Right atrium auricular region (tissue), 2 donors: Measurements from ENCODE around the gene STOX1. TPM values are rescaled to one million over a fixed set of nuclear protein-coding genes. Genes with fewer than 3 reads are reported as not detected.

Source experiments
- DNase-seq: peaks from one replicate; pipeline ENCODE4 v3.0.0-alpha.2; 2019; ENCODE audit warnings: low spot score
- H3K27ac ChIP-seq, 2 donors: fragments of 200-600 bp; sonication (generic); 1 replicate in 1 of 2; 2 replicates in 1 of 2; pipeline ENCODE4 v1.5.1; 2016 to 2019
- H3K27me3 ChIP-seq, 2 donors: fragments of 200-600 bp; sonication (generic); one replicate each; pipeline versions ENCODE4 v1.5.1 to v1.6.0; 2017 to 2019
- H3K36me3 ChIP-seq: fragments of 200-600 bp; sonication (generic); one replicate; pipeline ENCODE4 v1.5.1; 2016
- H3K4me1 ChIP-seq, 2 donors: fragments of 200-600 bp; sonication (generic); one replicate each; pipeline versions ENCODE4 v1.5.1 to v1.6.0; 2017 to 2019
- H3K4me3 ChIP-seq, 2 donors: fragments of 200-600 bp; sonication (generic); 1 replicate in 1 of 2; 2 replicates in 1 of 2; pipeline ENCODE4 v1.5.1; 2017 to 2019; ENCODE audit warnings: mild to moderate bottlenecking in 1 of 2, moderate library complexity in 1 of 2
- H3K9me3 ChIP-seq, 2 donors: fragments of 200-600 bp; sonication (generic); one replicate each; pipeline ENCODE4 v1.5.1; 2019
- CTCF ChIP-seq, 2 donors: fragments of 200-600 bp; sonication (generic); IDR thresholded peaks; one replicate each; pipeline ENCODE4 v1.5.1; 2019; ENCODE audit warnings: antibody characterized with exemption in 2 of 2
- total RNA-seq, 2 donors: library from RNA; depleted of rRNA; stranded (reverse); fragments of >200 nt; gene quantifications; one replicate each; pipeline ENCODE4 v1.1.0, GENCODE V29; 2016

STOX1 gene
- total RNA-seq, 2 donors from 2014 or later: 0.26 to 0.47 TPM

GRCh38 chr10:68871105-68871711 is 43.9 kb downstream of the STOX1 start:
- Histone ChIP-seq H3K4me1 (no peaks in the 10 kb centered on the region), H3K4me3 (no peak overlapping the region), H3K9me3 (no peaks in the 10 kb centered on the region), H3K27ac (peak overlapping the region; percentile 1 to 9), H3K36me3 (no peaks in the 10 kb centered on the region), H3K27me3 (no peaks in the 10 kb centered on the region)
- TF ChIP-seq CTCF (IDR thresholded peaks at IDR 0.05): no peak
- no peak for DNase-seq

- Histone ChIP-seq H3K27ac (no peak overlapping the region), H3K36me3 (no peaks in the 10 kb centered on the region), H3K27me3 (no peaks in the 10 kb centered on the region), H3K9me3 (no peaks in the 10 kb centered on the region), H3K4me1 (no peaks in the 10 kb centered on the region), H3K4me3 (no peak overlapping the region)
- no peak for DNase-seq
- TF ChIP-seq CTCF (IDR thresholded peaks at IDR 0.05): no peak
Observed at GRCh38 chr10:68871731-68872342, 44.5 kb downstream of the STOX1 start.

GRCh38 chr10:68876246-68877138 is 49.2 kb downstream of the STOX1 start:
- H3K4me3 ChIP-seq: no peak overlapping the region
- TF ChIP-seq CTCF (IDR thresholded peaks at IDR 0.05): no peak
- H3K4me1 ChIP-seq: no peaks in the 10 kb centered on the region
- no peak overlapping the region for H3K27ac ChIP-seq
- H3K9me3 ChIP-seq: no peaks in the 10 kb centered on the region
- H3K27me3 ChIP-seq: no peaks in the 10 kb centered on the region
- DNase-seq: no peak
- H3K36me3 ChIP-seq: no peaks in the 10 kb centered on the region

- H3K9me3 ChIP-seq: no peaks in the 10 kb centered on the region
- TF ChIP-seq CTCF (IDR thresholded peaks at IDR 0.05): no peak
Observed at GRCh38 chr10:68877482-68878110, 50.3 kb downstream of the STOX1 start.

GRCh38 chr10:68878496-68878895 is 51.2 kb downstream of the STOX1 start:
- Histone ChIP-seq H3K4me1 (no peaks in the 10 kb centered on the region), H3K9me3 (no peaks in the 10 kb centered on the region), H3K27ac (no peak overlapping the region), H3K36me3 (no peaks in the 10 kb centered on the region), H3K4me3 (no peak overlapping the region), H3K27me3 (no peaks in the 10 kb centered on the region)
- DNase-seq: no peak
- TF ChIP-seq CTCF (IDR thresholded peaks at IDR 0.05): no peak

More at GRCh38 chr10:68877482-68878110, 50.3 kb downstream of the STOX1 start:
- no peak for DNase-seq
- Histone ChIP-seq H3K36me3 (no peaks in the 10 kb centered on the region), H3K4me3 (no peak overlapping the region), H3K27me3 (no peaks in the 10 kb centered on the region), H3K4me1 (no peaks in the 10 kb centered on the region), H3K27ac (no peak overlapping the region)
